GM12865 (cell line): ENCODE results near the gene OARD1.

Source experiments
- DNase-seq: peaks from one replicate; pipeline ENCODE4 v3.0.0; 2010; ENCODE audit warnings: low read depth
- H3K4me3 ChIP-seq: 2 replicates; pipeline ENCODE4 v1.5.1; 2011; ENCODE audit warnings: mild to moderate bottlenecking, low read depth, low read length, control low read depth
- CTCF ChIP-seq: IDR thresholded peaks from 2 replicates; pipeline ENCODE4 v1.5.1; 2011; ENCODE audit warnings: low read length, control low read depth, low read depth, inconsistent platforms; ENCODE audit not compliant: insufficient read depth; ENCODE audit errors: missing control alignments

OARD1 gene

GRCh38 chr6:41043151-41043550, 29.0 kb downstream of the OARD1 start:
- DNase-seq, result no peak
- H3K4me3 ChIP-seq, result no peak overlapping the region
- TF ChIP-seq CTCF, result no peak

- no peak within 1 kb of the TSS for H3K4me3 ChIP-seq
- TF ChIP-seq CTCF, result no peak
- DNase-seq, result no peak
These were observed 29.7 kb downstream of the OARD1 start, which contains the start of gene TSPO2 for GRCh38 chr6:41042226-41043055. Gene TSPO2, plus strand, starts transcription at chr6:41042467. Its CDS starts 519 bp downstream, at chr6:41042986.

GRCh38 chr6:41040940-41041536, 31.1 kb downstream of the OARD1 start:
- TF ChIP-seq CTCF, result no peak
- H3K4me3 ChIP-seq, result no peak overlapping the region
- DNase-seq, result no peak

- no peak for DNase-seq
- no peak for TF ChIP-seq CTCF
- H3K4me3 ChIP-seq, result no peak overlapping the region
These were observed 31.8 kb downstream of the OARD1 start for GRCh38 chr6:41040101-41040939.

- no peak within 1 kb of the TSS for H3K4me3 ChIP-seq
- peak; percentile 51 for DNase-seq
- peak; percentile 75 for TF ChIP-seq CTCF
These were observed 32.8 kb downstream of the OARD1 start, which contains the start of gene UNC5CL for GRCh38 chr6:41039060-41039998. Gene UNC5CL, minus strand, starts transcription at chr6:41039221. Its CDS starts 4,147 bp downstream, at chr6:41035074.

DNA sequence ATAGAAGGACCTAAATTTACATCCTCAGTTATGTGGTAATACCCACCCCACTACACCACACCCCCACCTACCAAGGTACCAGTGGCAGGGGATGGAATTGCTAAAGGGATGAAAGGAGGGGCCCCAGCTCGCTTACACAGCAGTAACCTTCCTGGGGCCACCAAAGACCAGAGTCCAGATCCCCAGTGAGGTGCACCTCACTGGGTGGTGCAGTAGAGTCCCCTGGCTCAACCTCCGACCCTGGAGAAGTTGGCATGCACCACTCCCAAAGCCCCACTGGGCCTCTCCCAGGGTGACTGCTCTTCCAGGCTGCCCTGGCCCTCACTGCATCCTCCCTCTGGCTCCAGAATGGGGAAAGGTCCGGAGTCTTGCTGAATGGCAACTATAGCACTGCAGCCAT, 34.0 kb downstream of the OARD1 start:
- TF ChIP-seq CTCF, result no peak
- DNase-seq, result no peak
- no peak overlapping the region for H3K4me3 ChIP-seq
